ENCODE measurements around the gene LINGO3.

DNA sequence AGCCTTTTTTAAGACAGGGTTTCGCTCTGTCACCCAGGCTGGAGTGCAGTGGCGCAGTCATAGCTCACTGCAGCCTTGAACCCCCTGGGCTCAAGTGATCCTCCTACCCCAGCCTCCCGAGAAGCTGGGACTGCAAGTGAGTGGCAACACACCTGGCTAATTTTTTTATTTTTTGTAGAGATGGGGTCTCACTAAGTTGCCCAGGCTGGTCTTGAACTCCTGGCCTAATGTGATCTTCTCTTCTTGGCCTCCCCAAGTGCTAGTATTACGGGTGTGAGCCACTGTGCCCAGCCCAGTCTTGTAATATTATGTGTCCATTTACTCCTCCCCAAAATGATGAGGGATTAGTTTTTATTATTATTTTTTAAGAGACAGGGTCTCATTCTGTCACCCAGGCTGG, 3.1 kb upstream of the LINGO3 start:
- TF ChIP-seq, protein P1, sequence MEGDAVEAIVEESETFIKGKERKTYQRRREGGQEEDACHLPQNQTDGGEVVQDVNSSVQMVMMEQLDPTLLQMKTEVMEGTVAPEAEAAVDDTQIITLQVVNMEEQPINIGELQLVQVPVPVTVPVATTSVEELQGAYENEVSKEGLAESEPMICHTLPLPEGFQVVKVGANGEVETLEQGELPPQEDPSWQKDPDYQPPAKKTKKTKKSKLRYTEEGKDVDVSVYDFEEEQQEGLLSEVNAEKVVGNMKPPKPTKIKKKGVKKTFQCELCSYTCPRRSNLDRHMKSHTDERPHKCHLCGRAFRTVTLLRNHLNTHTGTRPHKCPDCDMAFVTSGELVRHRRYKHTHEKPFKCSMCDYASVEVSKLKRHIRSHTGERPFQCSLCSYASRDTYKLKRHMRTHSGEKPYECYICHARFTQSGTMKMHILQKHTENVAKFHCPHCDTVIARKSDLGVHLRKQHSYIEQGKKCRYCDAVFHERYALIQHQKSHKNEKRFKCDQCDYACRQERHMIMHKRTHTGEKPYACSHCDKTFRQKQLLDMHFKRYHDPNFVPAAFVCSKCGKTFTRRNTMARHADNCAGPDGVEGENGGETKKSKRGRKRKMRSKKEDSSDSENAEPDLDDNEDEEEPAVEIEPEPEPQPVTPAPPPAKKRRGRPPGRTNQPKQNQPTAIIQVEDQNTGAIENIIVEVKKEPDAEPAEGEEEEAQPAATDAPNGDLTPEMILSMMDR (IDR thresholded peaks at IDR 0.05) = no peak
- TF ChIP-seq POLR2A (IDR thresholded peaks at IDR 0.05; ENCODE audit: low read depth) (no peak), POLR2AphosphoS5 (IDR thresholded peaks at IDR 0.05) (no peak), EP300 (IDR thresholded peaks at IDR 0.05) (no peak)
